Endothelial cell of umbilical vein (primary cell): ENCODE data around the gene TMEM150C. TPM values are rescaled to one million over a fixed set of nuclear protein-coding genes. Genes with fewer than 3 reads are reported as not detected.

ENCODE experiments used
- BruUV-seq: library from RNA; stranded (reverse); fragments of 400-500 nt; replicated peaks from 2 replicates; lab custom pipeline; 2021; lab: Mats Ljungman, UMichigan
- CTCF ChIA-PET: fragments of 300-600, 350-600 bp; sonication (Branson Sonifier 250); formaldehyde crosslinking; loops from one replicate; lab custom pipeline; 2021; ENCODE audit warnings: antibody characterized with exemption, inconsistent platforms; lab: Charles Lee
- POLR2A ChIA-PET: fragments of 300-600, 350-600 bp; sonication (Branson Sonifier 250); formaldehyde crosslinking; loops from one replicate; lab custom pipeline; 2021; ENCODE audit warnings: antibody characterized with exemption, inconsistent platforms; lab: Charles Lee
- DNase-seq: peaks from one replicate; pipeline ENCODE4 v3.0.0-alpha.2; 2011; ENCODE audit warnings: low read depth, low spot score
- FAIRE-seq: peaks from 2 replicates; lab custom pipeline; 2011; peaks lifted over from hg19 to GRCh38; lab: Jason Lieb, UNC
- H2AFZ ChIP-seq: 2 replicates; pipeline ENCODE4 v1.6.0; 2012; ENCODE audit warnings: low read depth, low read length, control low read depth, inconsistent platforms
- H3K27ac ChIP-seq: 2 replicates; pipeline ENCODE4 v1.5.1; 2011; ENCODE audit warnings: low read depth, mild to moderate bottlenecking, control low read depth, low read length, moderate library complexity; ENCODE audit not compliant: insufficient read depth
- H3K27me3 ChIP-seq, 2 experiments: 2 replicates each; pipeline versions ENCODE4 v1.6.0 to v1.6.1; 2011; ENCODE audit warnings: low read length in 2 of 2, mixed read lengths in 1 of 2; ENCODE audit not compliant: control insufficient read depth in 2 of 2, insufficient read depth in 2 of 2
- H3K36me3 ChIP-seq, 2 experiments: 2 replicates in 1 of 2; 3 replicates in 1 of 2; pipeline ENCODE4 v1.5.1; 2011; ENCODE audit warnings: low read length in 2 of 2, mild to moderate bottlenecking in 1 of 2, moderate library complexity in 1 of 2; ENCODE audit not compliant: control insufficient read depth in 2 of 2, insufficient read depth in 2 of 2; ENCODE audit errors: extremely low read depth in 1 of 2
- H3K4me1 ChIP-seq: 3 replicates; pipeline ENCODE4 v1.5.1; 2011; ENCODE audit warnings: mild to moderate bottlenecking, low read length; ENCODE audit not compliant: control insufficient read depth, insufficient read depth; ENCODE audit errors: extremely low read depth
- H3K4me2 ChIP-seq: 2 replicates; pipeline ENCODE4 v1.6.1; 2011; ENCODE audit warnings: low read length, control low read depth, mixed read lengths; ENCODE audit not compliant: insufficient read depth
- H3K4me3 ChIP-seq, 3 experiments: fragments of 200-600 bp in 1 of 3; sonication (generic), shearing (Covaris generic) in 1 of 3; replicated peaks in 1 of 3; 2 replicates each; pipeline ENCODE4 v1.5.1; 2011 to 2016; ENCODE audit warnings: control low read depth in 3 of 3, low read length in 3 of 3, mild to moderate bottlenecking in 2 of 3, inconsistent platforms in 1 of 3, low read depth in 1 of 3, moderate library complexity in 1 of 3; ENCODE audit not compliant: insufficient read depth in 1 of 3
- H3K79me2 ChIP-seq: 2 replicates; pipeline ENCODE4 v1.6.0; 2012; ENCODE audit warnings: low read length, inconsistent platforms; ENCODE audit not compliant: control insufficient read depth, insufficient read depth
- H3K9ac ChIP-seq: replicated peaks from 2 replicates; pipeline ENCODE3; 2011; ENCODE audit warnings: low read length, control low read depth; ENCODE audit not compliant: insufficient read depth; ENCODE audit errors: extremely low read depth
- H3K9me1 ChIP-seq: replicated peaks from 3 replicates; pipeline ENCODE4 v1.6.0; 2011; ENCODE audit warnings: mild to moderate bottlenecking, low read length; ENCODE audit not compliant: control insufficient read depth, insufficient read depth; ENCODE audit errors: extremely low read depth
- H3K9me3 ChIP-seq: replicated peaks from 2 replicates; pipeline ENCODE4 v1.5.1; 2012; ENCODE audit warnings: low read length, inconsistent platforms; ENCODE audit not compliant: control insufficient read depth, insufficient read depth
- H4K20me1 ChIP-seq: replicated peaks from 2 replicates; pipeline ENCODE3; 2011; ENCODE audit warnings: mild to moderate bottlenecking, low read length; ENCODE audit not compliant: control insufficient read depth, insufficient read depth; ENCODE audit errors: extremely low read depth
- CTCF ChIP-seq, 2 donors: IDR thresholded peaks; 1 replicate in 1 of 2; 2 replicates in 1 of 2; pipeline ENCODE4 v1.5.1; 2011; ENCODE audit warnings: low read length in 2 of 2, mild to moderate bottlenecking in 2 of 2, moderate library complexity in 2 of 2, control low read depth in 1 of 2, inconsistent platforms in 1 of 2, low read depth in 1 of 2; ENCODE audit not compliant: insufficient read depth in 1 of 2; ENCODE audit errors: extremely low read depth in 1 of 2
- EZH2 ChIP-seq: IDR thresholded peaks from 2 replicates; pipeline ENCODE4 v1.6.1; 2012; ENCODE audit warnings: borderline replicate concordance, low read depth, mild to moderate bottlenecking, moderate library complexity, low read length, inconsistent platforms; ENCODE audit not compliant: severe bottlenecking
- GATA2 ChIP-seq: IDR thresholded peaks from 2 replicates; pipeline ENCODE4 v1.7.0; 2011; ENCODE audit warnings: low read depth, mild to moderate bottlenecking, moderate library complexity, mixed read lengths, low read length; ENCODE audit not compliant: insufficient read length, insufficient read depth
- JUN ChIP-seq: IDR thresholded peaks from 2 replicates; pipeline ENCODE4 v1.6.1; 2011; ENCODE audit warnings: borderline replicate concordance, low read depth; ENCODE audit not compliant: insufficient read length, insufficient read depth
- MYC ChIP-seq: IDR thresholded peaks from one replicate; pipeline ENCODE4 v1.6.1; 2011; ENCODE audit warnings: mild to moderate bottlenecking, low read depth, low read length
- POLR2A ChIP-seq: IDR thresholded peaks from 2 replicates; pipeline ENCODE4 v1.6.1; 2012; ENCODE audit warnings: low read depth, mild to moderate bottlenecking, control low read depth, low read length
- dilution Hi-C: fragments of 300-500 bp; cut with MboI; formaldehyde crosslinking; loops from one replicate; pipeline ENCODE4 v1.15.0; 2019; ENCODE audit warnings: low sequenced_read_pairs; ENCODE audit not compliant: extremely low pct_ligation_motif_present
- intact Hi-C: fragments of 100-400 bp; cut with micrococcal nuclease; formaldehyde crosslinking; loops from one replicate; pipeline ENCODE4 v1.10.0; 2022
- polyA plus RNA-seq, 4 experiments: library from polyadenylated mRNA; depleted of rRNA in 3 of 4; stranded (reverse) in 3 of 4; unstranded in 1 of 4; fragments of >200 nt; gene quantifications; 2 replicates each; pipeline versions ENCODE4 v1.2.1 to v1.2.3, GENCODE V29; 2011 to 2012; ENCODE audit warnings: missing spikeins in 1 of 4
- total RNA-seq: library from RNA; stranded (reverse); gene quantifications from 2 replicates; pipeline ENCODE4 v1.2.3, GENCODE V29; 2021
- TF ChIP-seq, protein P1 (sequence below): IDR thresholded peaks from 2 replicates; pipeline ENCODE4 v1.6.1; 2011; ENCODE audit not compliant: insufficient read depth, insufficient read length

The TMEM150C gene
- total and polyA plus RNA-seq, 2 donors (not counting 3 experiments of a cell fraction or from before 2014, with no cell fraction given): 4.1 to 6.6 TPM

GRCh38 chr4:82436780-82437179 lies 125.0 kb downstream of the TMEM150C start:
- Histone ChIP-seq H3K9me1 (peaks cover 3% of the 10 kb centered on the region), H3K4me1 (peaks cover 2% of the 10 kb centered on the region), H2AFZ (no peak overlapping the region), H3K79me2 (peaks cover 95% of the 10 kb centered on the region), H3K4me2 (no peak overlapping the region), H3K27me3 (no peaks in the 10 kb centered on the region), H3K9ac (no peak overlapping the region), H3K9me3 (no peaks in the 10 kb centered on the region), H4K20me1 (peaks cover 4% of the 10 kb centered on the region), H3K27ac (no peak overlapping the region), H3K4me3 (no peak overlapping the region), H3K36me3 (no peaks in the 10 kb centered on the region)
- DNase-seq (no peak), FAIRE-seq (no peak)
- intact Hi-C loops: no loop called here
- POLR2A ChIA-PET: interaction anchor here (1.7 kb wide), 1 partner anchor 7 kb away, joined by 5 read pairs; no protein-coding TSS in a partner anchor
- TF ChIP-seq EZH2: no peak
- TF ChIP-seq POLR2A: no peak
- TF ChIP-seq MYC: no peak
- no peak for TF ChIP-seq CTCF (IDR thresholded peaks at IDR 0.05; ENCODE audit: extremely low read depth in 1 of 2, insufficient read depth in 1 of 2, low read depth in 1 of 2, low read length in 2 of 2)
- no peak for TF ChIP-seq GATA2
- no peak for TF ChIP-seq JUN
- TF ChIP-seq, protein P1, sequence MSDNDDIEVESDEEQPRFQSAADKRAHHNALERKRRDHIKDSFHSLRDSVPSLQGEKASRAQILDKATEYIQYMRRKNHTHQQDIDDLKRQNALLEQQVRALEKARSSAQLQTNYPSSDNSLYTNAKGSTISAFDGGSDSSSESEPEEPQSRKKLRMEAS: no peak
- dilution Hi-C loops: no loop called here
- BruUV-seq: no TSS peak
- CTCF ChIA-PET: no interaction called here
